Gastrocnemius medialis (tissue), 4 donors: ENCODE data around the gene DEPDC4.
"Not testable (repeated sequence)": the region's sequence is repeated elsewhere in the genome, so short reads cannot be mapped to it uniquely, and the experiment has no call there.

Experiments
- CTCF ChIP-seq, 5 experiments: fragments of 450-650 bp in 3 of 5; fragments of 200-600 bp in 2 of 5; sonication (generic) in 2 of 5; IDR thresholded peaks in 4 of 5; conservative IDR thresholded peaks in 1 of 5; 1 replicate in 4 of 5; 2 replicates in 1 of 5; pipeline ENCODE4 v1.5.1; 2016 to 2019; ENCODE audit warnings: antibody characterized with exemption in 5 of 5, mild to moderate bottlenecking in 3 of 5, moderate library complexity in 3 of 5
- POLR2A ChIP-seq, 2 donors: fragments of 450-650 bp; IDR thresholded peaks; one replicate each; pipeline ENCODE4 v1.6.1; 2017; ENCODE audit warnings: antibody characterized with exemption in 2 of 2, mild to moderate bottlenecking in 2 of 2, moderate library complexity in 2 of 2

GRCh38 chr12:100265107-100265506 lies 1.8 kb downstream of the DEPDC4 start:
- TF ChIP-seq POLR2A (IDR thresholded peaks at IDR 0.05); CTCF (IDR thresholded peaks at IDR 0.05 in 4 of 5, conservative IDR thresholded peaks at IDR 0.05 in 1 of 5): not testable (repeated sequence)
